Measurements from ENCODE around the gene ODAM. TPM values are rescaled to one million over a fixed set of nuclear protein-coding genes. Genes with fewer than 3 reads are reported as not detected.

Gene ODAM
- polyA plus RNA-seq: 1 to 10 TPM in 1 of 4 donors, under 1 TPM in 2, not detected in 1; 0.09 to 1.7 (median 0.89) TPM
- long read RNA-seq, donor 1: 0 reads
- long read RNA-seq, donor 2: 0 reads
- long read RNA-seq, donor 3: 0 reads
- long read RNA-seq, donor 4: 0 reads
- long read RNA-seq, donor 5: 0 reads
- long read RNA-seq, donor 6: 0 reads
- long read RNA-seq, donor 7: 0 reads
- long read RNA-seq, donor 8: 0 reads
- long read RNA-seq, donor 9: 0 reads
- long read RNA-seq, donor 10: 0 reads

- H3K27ac ChIP-seq (ENCODE audit: low read depth in 1 of 3, low read length in 2 of 3): no peak within 1 kb of the TSS
- peaks cover 0 to 2% of the 10 kb centered on the region in 2 donors for H3K9me3 ChIP-seq (ENCODE audit: control insufficient read depth in 2 of 2, insufficient read depth in 1 of 2, low read depth in 1 of 2, low read length in 1 of 2)
- H3K27me3 ChIP-seq (ENCODE audit: control insufficient read depth in 3 of 3, insufficient read depth in 3 of 3, low read length in 3 of 3): no peaks in the 10 kb centered on the region
- 81 to 88% (median 82%) methylated on average over 1 of the region's 1 CpG for WGBS, 3 donors
- no peak within 1 kb of the TSS for H3K4me3 ChIP-seq (ENCODE audit: low read depth in 1 of 3, low read length in 3 of 3)
- FAIRE-seq (no peak), DNase-seq (no peak)
- peaks cover 0 to 12% (median 2%) of the 10 kb centered on the region in 3 donors for H3K4me1 ChIP-seq (ENCODE audit: control insufficient read depth in 3 of 3, insufficient read depth in 2 of 3, low read depth in 1 of 3, low read length in 2 of 3)
- H3K36me3 ChIP-seq (ENCODE audit: control insufficient read depth in 3 of 3, insufficient read depth in 2 of 3, low read depth in 1 of 3, low read length in 3 of 3): no peaks in the 10 kb centered on the region
These were observed at the start of gene ODAM for GRCh38 chr4:70195425-70195824. Gene ODAM (plus strand): TSS chr4:70195725. CDS start chr4:70196544, 819 bp downstream.

- FAIRE-seq: no peak
- H3K27me3 ChIP-seq (ENCODE audit: control insufficient read depth in 3 of 3, insufficient read depth in 3 of 3, low read length in 3 of 3): no peaks in the 10 kb centered on the region
- no peaks in the 10 kb centered on the region for H3K36me3 ChIP-seq (ENCODE audit: control insufficient read depth in 3 of 3, insufficient read depth in 2 of 3, low read depth in 1 of 3, low read length in 3 of 3)
- no peak overlapping the region for H3K4me3 ChIP-seq (ENCODE audit: low read depth in 1 of 3, low read length in 3 of 3)
- no peak for DNase-seq
- 58 to 76% (median 71%) methylated on average over 3 of the region's 3 CpGs for WGBS, 3 donors
- H3K27ac ChIP-seq (ENCODE audit: low read depth in 1 of 3, low read length in 2 of 3): no peak overlapping the region
- H3K4me1 ChIP-seq (ENCODE audit: control insufficient read depth in 3 of 3, insufficient read depth in 2 of 3, low read depth in 1 of 3, low read length in 2 of 3): no peaks in the 10 kb centered on the region
- no peaks in the 10 kb centered on the region for H3K9me3 ChIP-seq (ENCODE audit: control insufficient read depth in 2 of 2, insufficient read depth in 1 of 2, low read depth in 1 of 2, low read length in 1 of 2)
These were observed 44.3 kb upstream of the ODAM start for GRCh38 chr4:70151271-70151670.

GRCh38 chr4:70152088-70152487 is 43.4 kb upstream of the ODAM start:
- Histone ChIP-seq H3K4me3 (ENCODE audit: low read depth in 1 of 3, low read length in 3 of 3) (no peak overlapping the region), H3K36me3 (ENCODE audit: control insufficient read depth in 3 of 3, insufficient read depth in 2 of 3, low read depth in 1 of 3, low read length in 3 of 3) (no peaks in the 10 kb centered on the region), H3K9me3 (ENCODE audit: control insufficient read depth in 2 of 2, insufficient read depth in 1 of 2, low read depth in 1 of 2, low read length in 1 of 2) (no peaks in the 10 kb centered on the region), H3K27ac (ENCODE audit: low read depth in 1 of 3, low read length in 2 of 3) (no peak overlapping the region), H3K4me1 (ENCODE audit: control insufficient read depth in 3 of 3, insufficient read depth in 2 of 3, low read depth in 1 of 3, low read length in 2 of 3) (no peaks in the 10 kb centered on the region), H3K27me3 (ENCODE audit: control insufficient read depth in 3 of 3, insufficient read depth in 3 of 3, low read length in 3 of 3) (no peaks in the 10 kb centered on the region)
- 84 to 93% (median 88%) methylated on average over 2 of the region's 2 CpGs for WGBS, 3 donors
- DNase-seq: no peak
- FAIRE-seq: no peak

GRCh38 chr4:70153937-70154336 is 41.6 kb upstream of the ODAM start, which contains the start of gene PRR27:
Gene PRR27 (plus strand): TSS chr4:70154237. CDS start chr4:70154376, 139 bp downstream.
- H3K27ac ChIP-seq (ENCODE audit: low read depth in 1 of 3, low read length in 2 of 3): no peak within 1 kb of the TSS
- DNase-seq (no peak), FAIRE-seq (no peak)
- H3K36me3 ChIP-seq (ENCODE audit: control insufficient read depth in 3 of 3, insufficient read depth in 2 of 3, low read depth in 1 of 3, low read length in 3 of 3): no peaks in the 10 kb centered on the region
- H3K4me3 ChIP-seq (ENCODE audit: low read depth in 1 of 3, low read length in 3 of 3): no peak within 1 kb of the TSS
- H3K27me3 ChIP-seq (ENCODE audit: control insufficient read depth in 3 of 3, insufficient read depth in 3 of 3, low read length in 3 of 3): no peaks in the 10 kb centered on the region
- no peaks in the 10 kb centered on the region for H3K9me3 ChIP-seq (ENCODE audit: control insufficient read depth in 2 of 2, insufficient read depth in 1 of 2, low read depth in 1 of 2, low read length in 1 of 2)
- H3K4me1 ChIP-seq (ENCODE audit: control insufficient read depth in 3 of 3, insufficient read depth in 2 of 3, low read depth in 1 of 3, low read length in 2 of 3): no peaks in the 10 kb centered on the region
- WGBS, 3 donors: 84 to 89% (median 87%) methylated on average over 3 of the region's 3 CpGs

- Histone ChIP-seq H3K9me3 (ENCODE audit: control insufficient read depth in 2 of 2, insufficient read depth in 1 of 2, low read depth in 1 of 2, low read length in 1 of 2) (no peaks in the 10 kb centered on the region), H3K36me3 (ENCODE audit: control insufficient read depth in 3 of 3, insufficient read depth in 2 of 3, low read depth in 1 of 3, low read length in 3 of 3) (no peaks in the 10 kb centered on the region), H3K27ac (ENCODE audit: low read depth in 1 of 3, low read length in 2 of 3) (no peak overlapping the region), H3K4me1 (ENCODE audit: control insufficient read depth in 3 of 3, insufficient read depth in 2 of 3, low read depth in 1 of 3, low read length in 2 of 3) (no peaks in the 10 kb centered on the region), H3K4me3 (ENCODE audit: low read depth in 1 of 3, low read length in 3 of 3) (no peak overlapping the region), H3K27me3 (ENCODE audit: control insufficient read depth in 3 of 3, insufficient read depth in 3 of 3, low read length in 3 of 3) (no peaks in the 10 kb centered on the region)
- DNase-seq (peak in 1 of 2 donors; percentile 37), FAIRE-seq (no peak)
- WGBS, 3 donors: 24 to 49% (median 30%) methylated on average over 2 of the region's 2 CpGs
These were observed 36.9 kb upstream of the ODAM start for GRCh38 chr4:70158576-70158975.

GRCh38 chr4:70177090-70177489 is 18.4 kb upstream of the ODAM start:
- Histone ChIP-seq H3K9me3 (ENCODE audit: control insufficient read depth in 2 of 2, insufficient read depth in 1 of 2, low read depth in 1 of 2, low read length in 1 of 2) (no peaks in the 10 kb centered on the region), H3K36me3 (ENCODE audit: control insufficient read depth in 3 of 3, insufficient read depth in 2 of 3, low read depth in 1 of 3, low read length in 3 of 3) (no peaks in the 10 kb centered on the region), H3K27ac (ENCODE audit: low read depth in 1 of 3, low read length in 2 of 3) (no peak overlapping the region), H3K4me1 (ENCODE audit: control insufficient read depth in 3 of 3, insufficient read depth in 2 of 3, low read depth in 1 of 3, low read length in 2 of 3) (no peaks in the 10 kb centered on the region), H3K27me3 (ENCODE audit: control insufficient read depth in 3 of 3, insufficient read depth in 3 of 3, low read length in 3 of 3) (no peaks in the 10 kb centered on the region), H3K4me3 (ENCODE audit: low read depth in 1 of 3, low read length in 3 of 3) (no peak overlapping the region)
- FAIRE-seq (no peak), DNase-seq (no peak)
- whole genome bisulfite sequencing, 3 donors: 69 to 84% (median 70%) methylated on average over 5 of the region's 5 CpGs

- H3K4me1 ChIP-seq (ENCODE audit: control insufficient read depth in 3 of 3, insufficient read depth in 2 of 3, low read depth in 1 of 3, low read length in 2 of 3): no peaks in the 10 kb centered on the region
- no peak for FAIRE-seq
- H3K4me3 ChIP-seq (ENCODE audit: low read depth in 1 of 3, low read length in 3 of 3): no peak overlapping the region
- 80 to 93% (median 87%) methylated on average over 5 of the region's 5 CpGs for WGBS, 3 donors
- H3K9me3 ChIP-seq (ENCODE audit: control insufficient read depth in 2 of 2, insufficient read depth in 1 of 2, low read depth in 1 of 2, low read length in 1 of 2): no peaks in the 10 kb centered on the region
- no peak for DNase-seq
- H3K27me3 ChIP-seq (ENCODE audit: control insufficient read depth in 3 of 3, insufficient read depth in 3 of 3, low read length in 3 of 3): no peaks in the 10 kb centered on the region
- H3K27ac ChIP-seq (ENCODE audit: low read depth in 1 of 3, low read length in 2 of 3): no peak overlapping the region
- no peaks in the 10 kb centered on the region for H3K36me3 ChIP-seq (ENCODE audit: control insufficient read depth in 3 of 3, insufficient read depth in 2 of 3, low read depth in 1 of 3, low read length in 3 of 3)
These were observed 17.4 kb upstream of the ODAM start for GRCh38 chr4:70178075-70178660.

- no peaks in the 10 kb centered on the region for H3K4me1 ChIP-seq (ENCODE audit: control insufficient read depth in 3 of 3, insufficient read depth in 2 of 3, low read depth in 1 of 3, low read length in 2 of 3)
- H3K36me3 ChIP-seq (ENCODE audit: control insufficient read depth in 3 of 3, insufficient read depth in 2 of 3, low read depth in 1 of 3, low read length in 3 of 3): no peaks in the 10 kb centered on the region
- no peak overlapping the region for H3K27ac ChIP-seq (ENCODE audit: low read depth in 1 of 3, low read length in 2 of 3)
- FAIRE-seq (no peak), DNase-seq (no peak)
- H3K4me3 ChIP-seq (ENCODE audit: low read depth in 1 of 3, low read length in 3 of 3): no peak overlapping the region
- H3K9me3 ChIP-seq (ENCODE audit: control insufficient read depth in 2 of 2, insufficient read depth in 1 of 2, low read depth in 1 of 2, low read length in 1 of 2): no peaks in the 10 kb centered on the region
- no peaks in the 10 kb centered on the region for H3K27me3 ChIP-seq (ENCODE audit: control insufficient read depth in 3 of 3, insufficient read depth in 3 of 3, low read length in 3 of 3)
- WGBS, 3 donors: 60 to 83% (median 79%) methylated on average over 2 of the region's 2 CpGs
These were observed 15.7 kb upstream of the ODAM start for GRCh38 chr4:70179811-70180210.

GRCh38 chr4:70181864-70182263 is 13.7 kb upstream of the ODAM start:
- H3K27ac ChIP-seq (ENCODE audit: low read depth in 1 of 3, low read length in 2 of 3): no peak overlapping the region

More at GRCh38 chr4:70181864-70182263, 13.7 kb upstream of the ODAM start:
- WGBS, 3 donors: 61 to 66% (median 63%) methylated on average over 1 of the region's 1 CpG
- H3K4me3 ChIP-seq (ENCODE audit: low read depth in 1 of 3, low read length in 3 of 3): no peak overlapping the region
- H3K36me3 ChIP-seq (ENCODE audit: control insufficient read depth in 3 of 3, insufficient read depth in 2 of 3, low read depth in 1 of 3, low read length in 3 of 3): no peaks in the 10 kb centered on the region
- DNase-seq (no peak), FAIRE-seq (no peak)
- no peaks in the 10 kb centered on the region for H3K9me3 ChIP-seq (ENCODE audit: control insufficient read depth in 2 of 2, insufficient read depth in 1 of 2, low read depth in 1 of 2, low read length in 1 of 2)
- H3K4me1 ChIP-seq (ENCODE audit: control insufficient read depth in 3 of 3, insufficient read depth in 2 of 3, low read depth in 1 of 3, low read length in 2 of 3): no peaks in the 10 kb centered on the region
- no peaks in the 10 kb centered on the region for H3K27me3 ChIP-seq (ENCODE audit: control insufficient read depth in 3 of 3, insufficient read depth in 3 of 3, low read length in 3 of 3)

Data from small intestine (tissue), 16 donors.